ENCODE results near the gene SLC19A1.

SLC19A1 gene

GRCh38 chr21:45576838-45577737, 34.8 kb upstream of the SLC19A1 start:
- H3K4me3 ChIP-seq (ENCODE audit: low read length): no peak overlapping the region
- 0 out of 2 replicates have a peak, but pooled peaks cover 4% of the 10 kb centered on the region for H3K4me1 ChIP-seq (ENCODE audit: control insufficient read depth, insufficient read depth, low read length)
- no peaks in the 10 kb centered on the region; the same call in 1 of the 2 replicates for H3K36me3 ChIP-seq (ENCODE audit: control insufficient read depth, insufficient read depth, low read length)
- WGBS (ENCODE audit: insufficient coverage, insufficient read length): no CpG with 5 or more reads among the region's 24 CpGs
- H3K27me3 ChIP-seq (ENCODE audit: control insufficient read depth, insufficient read depth, low read length): no peaks in the 10 kb centered on the region
- H3K9me3 ChIP-seq (ENCODE audit: control insufficient read depth, insufficient read depth, low read length): no peaks in the 10 kb centered on the region
- no peak for DNase-seq (ENCODE audit: low read depth, low spot score)
- H3K27ac ChIP-seq (ENCODE audit: low read length): no peak overlapping the region

- Histone ChIP-seq H3K4me3 (ENCODE audit: low read length) (no peak overlapping the region), H3K9me3 (ENCODE audit: control insufficient read depth, insufficient read depth, low read length) (no peaks in the 10 kb centered on the region), H3K27ac (ENCODE audit: low read length) (no peak overlapping the region), H3K36me3 (ENCODE audit: control insufficient read depth, insufficient read depth, low read length) (no peaks in the 10 kb centered on the region; the same call in 1 of the 2 replicates), H3K4me1 (ENCODE audit: control insufficient read depth, insufficient read depth, low read length) (0 out of 2 replicates have a peak, but pooled peaks cover 4% of the 10 kb centered on the region), H3K27me3 (ENCODE audit: control insufficient read depth, insufficient read depth, low read length) (no peaks in the 10 kb centered on the region)
- DNase-seq (ENCODE audit: low read depth, low spot score): no peak
- whole genome bisulfite sequencing (ENCODE audit: insufficient coverage, insufficient read length): no CpG with 5 or more reads among the region's 21 CpGs
These were observed 34.0 kb upstream of the SLC19A1 start for GRCh38 chr21:45575993-45576837.

GRCh38 chr21:45575304-45575992, 33.2 kb upstream of the SLC19A1 start:
- Histone ChIP-seq H3K4me1 (ENCODE audit: control insufficient read depth, insufficient read depth, low read length) (0 out of 2 replicates have a peak, but pooled peaks cover 4% of the 10 kb centered on the region), H3K9me3 (ENCODE audit: control insufficient read depth, insufficient read depth, low read length) (no peaks in the 10 kb centered on the region), H3K4me3 (ENCODE audit: low read length) (no peak overlapping the region), H3K27ac (ENCODE audit: low read length) (no peak overlapping the region), H3K36me3 (ENCODE audit: control insufficient read depth, insufficient read depth, low read length) (no peaks in the 10 kb centered on the region; the same call in 1 of the 2 replicates), H3K27me3 (ENCODE audit: control insufficient read depth, insufficient read depth, low read length) (no peaks in the 10 kb centered on the region)
- no CpG with 5 or more reads among the region's 26 CpGs for WGBS (ENCODE audit: insufficient coverage, insufficient read length)
- no peak for DNase-seq (ENCODE audit: low read depth, low spot score)

GRCh38 chr21:45574691-45575090, 32.5 kb upstream of the SLC19A1 start:
- H3K27me3 ChIP-seq (ENCODE audit: control insufficient read depth, insufficient read depth, low read length): no peaks in the 10 kb centered on the region
- H3K4me1 ChIP-seq (ENCODE audit: control insufficient read depth, insufficient read depth, low read length): 0 out of 2 replicates have a peak, but pooled peaks cover 4% of the 10 kb centered on the region
- WGBS (ENCODE audit: insufficient coverage, insufficient read length): no CpG with 5 or more reads among the region's 14 CpGs
- DNase-seq (ENCODE audit: low read depth, low spot score): no peak
- no peak overlapping the region for H3K4me3 ChIP-seq (ENCODE audit: low read length)
- H3K9me3 ChIP-seq (ENCODE audit: control insufficient read depth, insufficient read depth, low read length): no peaks in the 10 kb centered on the region
- no peaks in the 10 kb centered on the region; the same call in 1 of the 2 replicates for H3K36me3 ChIP-seq (ENCODE audit: control insufficient read depth, insufficient read depth, low read length)
- no peak overlapping the region for H3K27ac ChIP-seq (ENCODE audit: low read length)

- Histone ChIP-seq H3K27me3 (ENCODE audit: control insufficient read depth, insufficient read depth, low read length) (no peaks in the 10 kb centered on the region), H3K36me3 (ENCODE audit: control insufficient read depth, insufficient read depth, low read length) (no peaks in the 10 kb centered on the region; the same call in 1 of the 2 replicates), H3K9me3 (ENCODE audit: control insufficient read depth, insufficient read depth, low read length) (no peaks in the 10 kb centered on the region), H3K27ac (ENCODE audit: low read length) (no peak overlapping the region), H3K4me1 (ENCODE audit: control insufficient read depth, insufficient read depth, low read length) (0 out of 2 replicates have a peak, but pooled peaks cover 4% of the 10 kb centered on the region), H3K4me3 (ENCODE audit: low read length) (no peak overlapping the region)
- WGBS (ENCODE audit: insufficient coverage, insufficient read length): no CpG with 5 or more reads among the region's 25 CpGs
- DNase-seq (ENCODE audit: low read depth, low spot score): no peak
These were observed 31.9 kb upstream of the SLC19A1 start for GRCh38 chr21:45574081-45574501.

- 0 out of 2 replicates have a peak, but pooled peaks cover 4% of the 10 kb centered on the region for H3K4me1 ChIP-seq (ENCODE audit: control insufficient read depth, insufficient read depth, low read length)
- no peak overlapping the region for H3K27ac ChIP-seq (ENCODE audit: low read length)
- no peaks in the 10 kb centered on the region for H3K9me3 ChIP-seq (ENCODE audit: control insufficient read depth, insufficient read depth, low read length)
- no peak for DNase-seq (ENCODE audit: low read depth, low spot score)
- no peak overlapping the region for H3K4me3 ChIP-seq (ENCODE audit: low read length)
- WGBS (ENCODE audit: insufficient coverage, insufficient read length): no CpG with 5 or more reads among the region's 14 CpGs
- H3K27me3 ChIP-seq (ENCODE audit: control insufficient read depth, insufficient read depth, low read length): no peaks in the 10 kb centered on the region
- H3K36me3 ChIP-seq (ENCODE audit: control insufficient read depth, insufficient read depth, low read length): no peaks in the 10 kb centered on the region; the same call in 1 of the 2 replicates
These were observed 31.3 kb upstream of the SLC19A1 start for GRCh38 chr21:45573452-45574035.

- H3K9me3 ChIP-seq (ENCODE audit: control insufficient read depth, insufficient read depth, low read length): no peaks in the 10 kb centered on the region
- H3K27me3 ChIP-seq (ENCODE audit: control insufficient read depth, insufficient read depth, low read length): no peaks in the 10 kb centered on the region
- WGBS (ENCODE audit: insufficient coverage, insufficient read length): no CpG with 5 or more reads among the region's 11 CpGs
- DNase-seq (ENCODE audit: low read depth, low spot score): no peak
- H3K4me3 ChIP-seq (ENCODE audit: low read length): no peak overlapping the region
- no peaks in the 10 kb centered on the region; the same call in 1 of the 2 replicates for H3K36me3 ChIP-seq (ENCODE audit: control insufficient read depth, insufficient read depth, low read length)
- H3K27ac ChIP-seq (ENCODE audit: low read length): no peak overlapping the region
- 0 out of 2 replicates have a peak, but pooled peaks cover 4% of the 10 kb centered on the region for H3K4me1 ChIP-seq (ENCODE audit: control insufficient read depth, insufficient read depth, low read length)
These were observed 30.7 kb upstream of the SLC19A1 start for GRCh38 chr21:45572783-45573451.

GRCh38 chr21:45572231-45572630, 30.0 kb upstream of the SLC19A1 start:
- H3K36me3 ChIP-seq (ENCODE audit: control insufficient read depth, insufficient read depth, low read length): no peaks in the 10 kb centered on the region; the same call in 1 of the 2 replicates
- H3K9me3 ChIP-seq (ENCODE audit: control insufficient read depth, insufficient read depth, low read length): no peaks in the 10 kb centered on the region
- no CpG with 5 or more reads among the region's 8 CpGs for WGBS (ENCODE audit: insufficient coverage, insufficient read length)
- H3K27me3 ChIP-seq (ENCODE audit: control insufficient read depth, insufficient read depth, low read length): no peaks in the 10 kb centered on the region
- 0 out of 2 replicates have a peak, but pooled peaks cover 4% of the 10 kb centered on the region for H3K4me1 ChIP-seq (ENCODE audit: control insufficient read depth, insufficient read depth, low read length)
- H3K4me3 ChIP-seq (ENCODE audit: low read length): no peak overlapping the region
- no peak for DNase-seq (ENCODE audit: low read depth, low spot score)
- H3K27ac ChIP-seq (ENCODE audit: low read length): no peak overlapping the region

GRCh38 chr21:45571641-45572040, 29.4 kb upstream of the SLC19A1 start:
- DNase-seq (ENCODE audit: low read depth, low spot score): no peak
- no peaks in the 10 kb centered on the region; the same call in 1 of the 2 replicates for H3K36me3 ChIP-seq (ENCODE audit: control insufficient read depth, insufficient read depth, low read length)
- H3K27ac ChIP-seq (ENCODE audit: low read length): no peak overlapping the region
- H3K4me3 ChIP-seq (ENCODE audit: low read length): no peak overlapping the region
- H3K27me3 ChIP-seq (ENCODE audit: control insufficient read depth, insufficient read depth, low read length): no peaks in the 10 kb centered on the region
- H3K4me1 ChIP-seq (ENCODE audit: control insufficient read depth, insufficient read depth, low read length): 0 out of 2 replicates have a peak, but pooled peaks cover 4% of the 10 kb centered on the region
- H3K9me3 ChIP-seq (ENCODE audit: control insufficient read depth, insufficient read depth, low read length): no peaks in the 10 kb centered on the region
- WGBS (ENCODE audit: insufficient coverage, insufficient read length): no CpG with 5 or more reads among the region's 15 CpGs
